Hypothalamus (tissue), 51 donors: ENCODE data around the gene FBXL15.

ENCODE experiments used
- DNase-seq, 51 donors: peaks; one replicate each; lab custom pipeline; 2025; lab: John Stamatoyannopoulos, UW

The FBXL15 gene, protein sequence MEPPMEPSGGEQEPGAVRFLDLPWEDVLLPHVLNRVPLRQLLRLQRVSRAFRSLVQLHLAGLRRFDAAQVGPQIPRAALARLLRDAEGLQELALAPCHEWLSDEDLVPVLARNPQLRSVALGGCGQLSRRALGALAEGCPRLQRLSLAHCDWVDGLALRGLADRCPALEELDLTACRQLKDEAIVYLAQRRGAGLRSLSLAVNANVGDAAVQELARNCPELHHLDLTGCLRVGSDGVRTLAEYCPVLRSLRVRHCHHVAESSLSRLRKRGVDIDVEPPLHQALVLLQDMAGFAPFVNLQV

DNA sequence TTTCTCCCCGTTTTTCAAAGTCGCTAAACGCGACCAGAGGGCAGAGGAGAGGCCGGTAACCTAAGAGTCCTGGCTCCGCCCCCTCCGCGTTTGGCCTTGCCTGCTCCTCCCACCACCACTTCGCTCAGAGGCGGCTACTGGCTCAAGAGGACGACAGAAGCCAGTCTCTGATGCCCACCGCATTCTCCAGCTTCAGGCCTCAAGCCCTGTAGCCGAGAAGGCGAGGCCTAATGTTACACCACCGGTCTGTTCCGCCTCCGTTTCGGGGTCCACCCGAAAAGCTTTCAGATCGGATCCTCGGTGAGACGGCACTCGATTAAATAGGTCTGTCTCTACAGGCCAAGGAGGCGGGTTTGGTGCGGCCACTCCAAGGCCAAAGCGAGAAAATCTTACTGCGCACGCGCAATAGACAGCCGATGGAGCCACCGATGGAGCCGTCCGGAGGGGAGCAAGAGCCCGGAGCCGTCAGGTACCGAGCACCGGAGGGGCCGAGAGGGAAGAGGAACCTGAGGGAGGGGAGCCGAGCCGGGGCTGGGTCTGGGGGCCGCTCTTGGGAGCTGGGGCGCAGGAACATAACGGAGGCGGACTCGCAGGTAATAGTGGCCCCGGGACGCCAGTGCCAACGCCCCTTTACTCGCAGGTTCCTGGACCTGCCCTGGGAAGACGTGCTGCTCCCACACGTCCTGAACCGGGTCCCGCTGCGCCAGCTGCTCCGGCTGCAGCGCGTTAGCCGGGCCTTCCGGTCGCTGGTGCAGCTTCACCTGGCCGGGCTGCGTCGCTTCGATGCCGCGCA lies at the start of gene FBXL15:
FBXL15 (plus strand) TSS at position 123 of the 793 bp plus-strand sequence; CDS start at position 417, 294 bp downstream.
- DNase-seq, result peak; percentile 81 to 99 (median 93)

DNA sequence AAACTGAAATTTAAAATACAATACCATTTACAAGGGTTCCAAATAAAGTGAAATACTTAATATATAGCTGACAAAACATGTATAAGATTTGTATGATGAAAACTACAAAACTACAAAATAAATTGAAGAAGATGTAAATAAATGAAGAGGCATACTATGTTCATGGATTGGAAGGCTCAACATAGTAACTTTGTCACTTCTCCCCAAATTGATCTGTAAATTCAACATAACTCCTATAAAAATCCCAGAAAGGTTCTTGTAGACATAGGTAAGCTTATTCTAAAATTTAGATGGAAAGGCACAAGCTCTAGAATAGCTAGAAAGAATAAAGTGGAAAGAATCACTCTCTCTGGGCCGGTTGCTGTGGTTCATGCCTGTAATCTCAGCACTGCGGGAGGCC lies 49.3 kb upstream of the FBXL15 start:
- DNase-seq, result no peak

DNA sequence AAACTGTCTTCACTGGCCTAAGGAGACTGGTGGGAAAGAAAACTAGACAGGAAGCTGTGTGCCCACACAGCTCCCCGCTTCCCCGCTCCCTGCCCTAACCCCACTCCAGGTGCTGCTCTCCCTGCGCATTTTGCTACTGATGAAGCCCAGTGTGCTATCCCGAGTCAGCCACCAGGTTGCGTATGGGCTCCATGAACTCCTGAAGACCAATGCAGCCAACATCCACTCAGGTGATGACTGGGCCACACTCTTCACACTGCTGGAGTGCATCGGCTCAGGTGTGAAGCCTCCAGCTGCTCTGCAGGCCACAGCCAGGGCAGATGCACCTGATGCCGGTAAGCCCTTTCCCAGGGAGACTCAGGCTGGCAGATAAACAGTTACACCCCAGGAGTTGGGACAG lies 45.4 kb upstream of the FBXL15 start:
- DNase-seq, result no peak

DNA sequence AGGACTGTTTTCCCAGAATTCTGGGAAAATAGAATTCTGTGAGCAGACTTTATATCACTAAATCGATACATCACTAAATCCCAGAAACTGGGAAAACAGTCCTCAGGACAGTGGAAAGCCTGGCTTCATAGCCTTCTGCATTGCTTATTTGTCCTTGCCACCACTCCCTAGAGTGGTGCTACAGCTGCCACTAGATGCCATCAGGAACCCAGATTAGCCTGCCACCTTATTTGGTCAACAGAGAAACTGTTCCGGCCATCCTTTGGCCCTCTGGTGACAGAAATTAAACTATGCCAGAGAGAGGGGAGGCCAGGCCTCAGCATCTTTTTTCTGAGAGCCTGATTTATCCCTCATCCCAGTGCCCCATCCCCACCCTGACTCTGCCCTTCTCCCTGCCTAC lies 44.8 kb upstream of the FBXL15 start:
- DNase-seq, result no peak

DNA sequence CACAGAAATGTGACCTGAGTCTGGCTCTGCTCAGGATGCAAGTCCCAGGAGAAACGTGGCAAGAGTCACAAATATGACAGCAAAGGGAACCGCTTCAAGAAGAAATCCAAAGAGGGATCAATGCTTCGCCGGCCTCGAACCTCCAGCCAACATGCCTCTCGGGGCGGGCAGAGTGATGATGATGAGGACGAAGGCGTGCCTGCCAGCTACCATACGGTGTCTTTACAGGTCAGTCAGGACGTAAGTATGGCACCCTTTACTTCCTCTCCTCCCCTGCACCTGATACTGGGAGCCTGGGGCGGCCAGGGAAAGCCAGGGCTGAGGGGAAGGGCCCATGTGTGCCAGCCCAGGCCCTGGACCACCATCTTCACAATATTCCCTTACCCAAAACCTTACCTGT lies 43.7 kb upstream of the FBXL15 start:
- no peak for DNase-seq

DNA sequence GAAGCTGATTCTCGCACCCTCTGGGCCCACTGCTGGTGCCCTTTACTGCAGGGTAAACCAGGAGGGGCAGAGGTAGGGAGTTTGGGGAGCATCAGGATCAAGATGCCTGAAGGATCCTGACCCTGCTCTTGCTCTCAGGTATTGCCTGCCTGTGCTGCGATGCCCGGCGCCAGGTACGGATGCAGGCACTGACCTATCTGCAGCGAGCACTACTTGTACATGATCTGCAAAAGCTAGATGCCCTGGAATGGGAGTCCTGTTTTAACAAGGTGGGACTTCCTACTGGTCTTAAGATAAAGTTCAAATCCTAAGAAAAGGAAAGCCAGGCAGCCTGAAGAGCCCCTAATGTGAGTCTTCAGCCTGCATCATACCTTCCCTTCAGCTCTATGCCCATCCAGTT lies 41.3 kb upstream of the FBXL15 start:
- no peak for DNase-seq

DNA sequence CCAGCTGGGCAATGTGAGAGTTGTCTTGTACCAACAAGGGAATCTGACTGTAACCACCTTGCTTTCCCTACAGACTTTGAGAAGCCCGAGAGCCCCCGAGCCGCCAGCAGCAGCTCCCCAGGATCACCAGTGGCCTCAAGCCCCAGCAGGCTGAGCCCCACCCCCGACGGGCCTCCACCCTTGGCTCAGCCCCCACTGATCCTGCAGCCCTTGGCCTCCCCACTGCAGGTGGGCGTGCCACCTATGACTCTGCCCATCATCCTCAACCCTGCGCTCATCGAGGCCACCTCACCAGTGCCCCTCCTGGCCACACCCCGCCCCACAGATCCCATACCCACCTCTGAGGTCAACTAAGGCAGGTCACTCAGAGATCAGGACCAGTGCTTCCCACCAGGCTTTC lies 38.7 kb upstream of the FBXL15 start:
- no peak for DNase-seq

DNA sequence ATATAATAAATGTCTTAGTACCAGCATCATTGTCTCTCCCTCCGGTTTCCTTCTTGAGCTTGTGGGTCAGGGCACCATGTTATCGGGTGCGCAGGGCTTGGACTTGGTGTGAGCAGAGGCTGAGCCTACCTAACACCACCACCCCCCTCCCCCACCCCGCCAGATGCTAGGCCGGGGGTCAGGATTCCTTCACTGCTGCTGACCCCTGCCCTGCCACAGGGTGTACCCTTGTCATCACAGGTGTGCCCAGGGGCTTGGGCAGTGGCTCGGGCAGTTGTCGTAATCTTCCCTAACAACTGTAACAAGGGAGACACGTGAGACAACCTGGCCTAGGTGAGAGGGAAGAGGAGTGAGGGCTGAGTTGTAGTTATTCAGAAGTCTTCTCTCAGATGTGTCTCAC lies 37.8 kb upstream of the FBXL15 start:
- no peak for DNase-seq

DNA sequence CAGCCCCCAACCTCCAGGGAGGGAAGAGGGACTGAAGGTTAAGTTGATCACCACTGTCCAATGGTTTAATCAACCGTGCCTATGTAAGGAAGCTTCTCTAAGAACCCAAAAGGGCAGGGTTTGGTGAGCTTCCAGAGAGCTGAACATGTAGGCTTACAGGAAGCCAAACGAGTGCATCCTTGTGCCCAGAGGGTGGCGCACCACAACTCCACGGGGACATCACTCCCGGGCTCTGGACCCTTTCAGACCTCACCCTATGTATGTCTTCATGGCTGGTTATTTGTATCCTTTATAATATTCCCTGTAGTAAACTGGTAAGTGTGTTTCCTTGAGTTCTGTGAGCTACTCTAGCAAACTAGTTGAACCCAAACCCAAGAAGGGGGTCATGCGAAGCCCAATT lies 36.6 kb upstream of the FBXL15 start:
- DNase-seq, result no peak

DNA sequence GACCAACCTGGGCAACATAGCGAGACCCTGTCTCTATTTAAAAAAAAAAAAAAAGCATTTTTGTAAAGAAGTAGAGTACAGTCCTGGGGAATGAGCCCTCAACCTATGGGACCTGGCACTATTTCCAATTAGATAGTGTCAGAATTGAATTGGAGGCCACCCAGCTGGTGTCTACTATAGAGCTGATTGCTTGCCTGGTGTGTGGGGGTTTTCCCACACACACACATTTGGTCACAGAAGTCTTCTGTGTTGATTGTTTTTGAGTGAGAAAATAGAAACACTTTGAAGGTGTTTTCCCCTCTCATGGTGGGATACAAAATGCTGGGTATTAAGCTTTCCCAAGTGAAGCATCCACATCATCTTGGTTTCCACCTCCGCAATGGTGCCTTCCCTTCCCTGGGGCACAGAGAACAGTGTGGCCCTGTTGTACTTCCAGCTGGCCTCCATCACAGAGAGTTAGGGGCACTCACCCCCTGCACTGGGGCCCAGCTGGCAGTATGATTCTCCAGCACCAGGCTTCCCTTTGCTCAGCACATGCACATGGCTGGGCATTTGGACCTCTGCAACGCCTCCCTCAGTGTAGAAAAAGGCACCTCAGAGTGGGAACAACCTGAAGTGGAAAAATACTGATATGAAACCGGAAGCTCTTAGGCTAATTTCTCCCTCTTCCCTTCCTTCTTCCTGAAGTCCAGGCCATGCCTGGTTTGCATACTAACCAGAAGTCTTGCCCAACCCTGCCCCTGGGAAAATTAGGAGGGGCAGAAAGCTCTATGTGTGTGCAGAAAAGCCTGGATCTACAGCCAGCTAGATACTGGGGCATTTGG lies 35.8 kb upstream of the FBXL15 start:
- DNase-seq, result no peak

DNA sequence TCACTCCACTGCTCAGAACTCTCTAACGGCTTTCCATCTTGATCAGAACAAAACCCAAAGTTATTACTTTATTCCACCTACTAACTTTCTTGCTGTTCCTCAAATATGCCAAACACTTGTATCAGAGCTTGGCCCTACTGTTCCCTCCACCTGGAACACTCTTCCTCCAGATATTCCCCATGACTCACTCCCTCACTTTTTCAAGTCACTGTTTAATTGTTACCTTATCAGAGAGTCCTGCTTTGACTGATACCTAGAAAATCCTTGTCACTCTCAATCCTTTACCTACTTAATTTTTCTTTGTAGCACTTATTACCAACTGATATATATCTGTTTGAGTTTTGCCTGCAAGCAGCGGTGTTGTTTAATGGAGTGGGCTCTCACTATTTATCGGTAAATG lies 30.7 kb upstream of the FBXL15 start:
- DNase-seq, result no peak

DNA sequence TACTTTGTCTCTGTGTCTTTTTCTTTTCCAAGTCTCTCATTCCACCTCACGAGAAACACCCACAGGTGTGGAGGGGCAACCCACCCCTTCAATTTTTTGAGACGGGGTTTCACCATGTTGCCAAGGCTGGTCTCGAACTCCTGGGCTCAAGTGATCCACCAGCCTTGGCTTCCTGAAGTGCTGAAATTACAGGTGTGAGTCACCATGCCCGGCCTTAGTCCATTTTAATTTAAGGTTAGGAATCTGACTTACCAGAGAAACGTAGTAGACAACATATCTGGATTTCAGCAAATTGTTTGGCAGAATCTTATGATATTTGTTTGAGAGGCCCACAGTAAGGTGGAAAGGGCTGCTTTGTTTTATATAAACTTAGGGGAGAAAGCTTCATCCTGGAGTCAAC lies 28.3 kb upstream of the FBXL15 start:
- no peak for DNase-seq

DNA sequence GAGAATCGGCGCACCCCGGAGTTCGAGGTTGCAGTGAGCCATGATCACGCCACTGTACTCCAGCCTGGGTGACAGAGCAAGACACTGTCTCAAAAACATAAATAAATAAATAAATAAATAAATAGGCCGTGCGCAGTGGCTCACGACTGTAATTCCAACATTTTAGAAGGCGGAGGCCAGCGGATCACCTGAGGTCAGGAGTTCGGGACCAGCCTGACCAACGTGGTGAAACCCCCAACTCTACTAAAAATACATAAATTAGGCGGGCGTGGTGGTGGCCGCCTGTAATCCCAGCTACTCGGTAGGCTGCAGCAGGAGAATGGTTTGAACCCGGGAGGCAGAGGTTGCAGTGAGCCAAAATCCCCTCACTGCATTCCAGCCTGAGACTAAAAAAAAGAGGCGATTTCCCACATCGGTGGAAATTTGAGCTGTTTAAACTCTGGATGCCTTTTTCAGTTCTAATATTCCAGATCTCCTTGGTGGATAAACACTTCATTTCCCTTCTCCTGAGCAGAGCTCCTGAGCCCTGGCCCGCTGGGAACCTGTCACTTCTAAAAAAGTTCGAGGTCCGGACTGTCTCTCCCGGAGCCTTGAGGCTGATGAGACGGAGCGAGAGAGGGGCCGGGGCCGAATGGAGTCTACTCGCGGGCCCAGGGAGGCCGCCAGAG lies 27.1 kb upstream of the FBXL15 start:
- DNase-seq, result peak in 2 of 51 donors; percentile 66 to 68

DNA sequence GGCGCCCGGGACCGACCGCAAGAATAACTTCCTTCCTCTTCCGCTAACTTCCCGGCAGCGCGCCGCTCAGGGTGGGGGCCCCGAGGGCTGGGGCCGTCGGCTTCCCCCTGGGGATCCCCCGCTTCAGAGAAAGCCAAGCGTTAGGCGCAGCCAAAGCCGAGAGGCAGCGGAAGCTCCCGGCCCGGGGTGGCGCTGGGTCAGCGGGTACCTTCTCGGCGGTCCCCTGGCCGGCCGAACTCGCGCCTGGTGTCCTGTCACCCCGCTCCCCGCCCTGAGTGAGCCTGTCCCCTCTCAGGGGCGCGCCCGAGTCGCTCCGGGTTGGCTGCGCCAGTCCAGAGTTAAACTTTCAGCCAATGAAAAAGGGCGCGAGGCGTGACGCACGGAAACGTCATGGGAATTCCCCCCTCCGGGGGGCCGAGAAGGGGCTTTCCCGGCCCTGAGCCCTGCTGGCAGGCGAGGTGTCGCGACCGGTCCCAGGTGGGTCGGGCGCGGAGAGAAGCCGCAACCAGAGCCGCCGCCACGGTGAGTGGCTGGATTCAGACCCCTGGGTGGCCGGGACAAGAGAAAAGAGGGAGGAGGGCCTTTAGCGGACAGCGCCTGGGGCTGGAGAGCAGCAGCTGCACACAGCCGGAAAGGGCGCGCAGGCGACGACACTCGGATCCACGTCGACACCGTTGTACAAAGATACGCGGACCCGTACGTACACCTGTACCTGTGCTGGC lies 26.4 kb upstream of the FBXL15 start:
- DNase-seq, result peak; percentile 57 to 92 (median 80)

DNA sequence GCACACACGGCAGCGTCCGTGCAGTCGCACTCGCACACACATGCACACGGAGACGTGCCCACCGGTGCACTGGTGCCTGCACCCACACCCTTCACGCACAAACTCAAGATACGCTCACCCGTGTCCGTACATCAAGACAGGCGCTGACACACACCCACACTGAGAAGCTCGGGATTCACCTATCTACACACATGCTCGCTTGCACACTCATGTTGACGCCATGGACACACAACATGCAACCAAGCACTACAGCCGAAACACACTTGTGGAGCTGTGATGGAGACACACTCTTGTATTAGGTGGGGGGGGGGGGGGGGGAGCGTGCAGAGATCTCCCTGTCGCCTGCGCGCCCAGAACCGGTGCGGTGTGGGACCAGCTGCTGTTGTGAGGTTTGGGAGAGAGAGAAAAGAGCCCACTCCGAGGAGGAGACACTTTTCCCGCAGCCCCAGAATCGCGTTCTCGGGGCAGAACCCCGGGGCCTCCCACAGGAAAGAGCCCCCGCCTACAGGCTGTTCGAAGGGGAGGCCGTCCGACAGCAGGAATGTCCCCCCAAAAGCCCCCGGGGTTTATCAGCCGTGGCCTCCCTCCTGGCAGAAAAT lies 25.7 kb upstream of the FBXL15 start:
- peak in 1 of 51 donors; percentile 43 for DNase-seq

DNA sequence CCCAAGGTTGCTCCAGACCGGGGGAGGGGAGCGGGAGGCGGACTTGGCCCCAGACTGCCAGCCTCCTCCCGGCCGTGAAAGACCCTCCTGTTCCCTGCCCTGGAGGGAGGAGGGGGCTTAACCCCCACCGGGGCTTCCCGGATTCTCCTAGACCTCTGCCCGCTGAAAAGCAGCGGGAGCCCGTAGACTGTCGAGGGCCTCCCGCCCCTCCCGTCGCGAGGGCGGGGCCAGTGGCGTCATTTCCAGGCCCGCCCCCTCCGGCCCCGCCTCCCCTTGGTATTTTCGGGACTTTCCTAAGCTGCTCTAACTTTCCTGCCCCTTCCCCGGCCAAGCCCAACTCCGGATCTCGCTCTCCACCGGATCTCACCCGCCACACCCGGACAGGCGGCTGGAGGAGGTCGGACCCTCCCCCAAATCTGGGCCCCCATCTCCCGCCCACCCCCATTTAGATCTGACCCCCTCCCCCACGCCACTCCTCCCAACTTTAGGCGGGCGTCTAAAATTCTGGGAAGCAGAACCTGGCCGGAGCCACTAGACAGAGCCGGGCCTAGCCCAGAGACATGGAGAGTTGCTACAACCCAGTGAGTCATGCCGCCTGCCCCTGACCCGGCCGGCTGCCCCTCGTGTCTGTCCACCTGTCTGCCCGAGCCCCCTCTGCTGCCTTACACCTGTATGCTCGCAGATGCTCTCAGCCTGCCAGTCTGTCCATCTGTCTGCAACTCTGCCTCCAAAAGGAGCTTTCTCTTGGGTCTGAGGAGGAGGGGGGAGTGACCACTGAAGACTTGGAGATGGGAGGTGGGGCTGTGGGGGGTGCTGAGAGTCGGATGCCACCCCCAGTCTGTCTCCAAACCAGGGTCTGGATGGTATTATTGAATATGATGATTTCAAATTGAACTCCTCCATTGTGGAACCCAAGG lies 25.0 kb upstream of the FBXL15 start, which contains the start of gene NFKB2:
NFKB2 (plus strand) TSS at position 306 of the 917 bp plus-strand sequence; CDS start at position 561, 255 bp downstream.
- DNase-seq, result peak in 49 of 51 donors; percentile 13 to 87 (median 64)

DNA sequence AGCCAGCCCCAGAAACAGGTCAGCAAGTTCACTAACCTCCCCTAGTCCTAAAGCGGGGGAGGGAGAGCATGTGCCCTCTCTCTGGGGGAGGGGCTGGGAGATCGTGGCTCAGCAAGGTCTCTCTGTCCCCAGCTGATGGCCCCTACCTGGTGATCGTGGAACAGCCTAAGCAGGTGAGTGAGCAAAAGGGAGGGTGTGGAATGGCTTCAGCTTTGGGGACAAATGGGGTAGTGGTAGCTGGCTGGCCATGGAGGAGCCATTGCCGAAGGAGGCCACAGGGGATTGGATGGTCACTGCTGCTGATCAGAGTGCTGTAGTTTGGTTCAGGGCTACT lies 24.4 kb upstream of the FBXL15 start:
- DNase-seq, result no peak

DNA sequence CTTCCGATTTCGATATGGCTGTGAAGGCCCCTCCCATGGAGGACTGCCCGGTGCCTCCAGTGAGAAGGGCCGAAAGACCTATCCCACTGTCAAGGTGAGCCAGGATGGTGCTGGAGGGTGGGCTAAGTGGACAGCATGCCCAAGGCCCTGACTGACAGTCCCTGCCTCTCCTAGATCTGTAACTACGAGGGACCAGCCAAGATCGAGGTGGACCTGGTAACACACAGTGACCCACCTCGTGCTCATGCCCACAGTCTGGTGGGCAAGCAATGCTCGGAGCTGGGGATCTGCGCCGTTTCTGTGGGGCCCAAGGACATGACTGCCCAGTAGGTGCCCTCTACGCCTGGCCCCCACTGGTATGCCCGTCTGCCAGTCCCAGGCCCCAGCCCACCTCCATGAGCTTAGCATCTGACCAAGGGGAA lies 23.9 kb upstream of the FBXL15 start:
- no peak for DNase-seq
